Upper lobe of left lung (tissue), 6 donors: ENCODE results near the gene FOXA2. TPM values are rescaled to one million over a fixed set of nuclear protein-coding genes. Genes with fewer than 3 reads are reported as not detected.

Source experiments
- ATAC-seq, 2 donors: fragments of 200-7000 bp; cut with Tn5 transposase; one replicate each; pipeline ENCODE4 v1.9.1; 2022; ENCODE audit warnings: mild to moderate bottlenecking in 2 of 2, moderate library complexity in 2 of 2; ENCODE audit not compliant: low FRiP score in 2 of 2
- DNase-seq, 2 donors: peaks; one replicate each; pipeline ENCODE4 v3.0.0-alpha.2; 2019 to 2020
- H3K27ac ChIP-seq, 4 donors: fragments of 200-600 bp; sonication (generic); one replicate each; pipeline ENCODE4 v1.5.1; 2016 to 2019
- H3K27me3 ChIP-seq, 4 donors: fragments of 200-600 bp; sonication (generic); one replicate each; pipeline ENCODE4 v1.5.1; 2017 to 2019
- H3K36me3 ChIP-seq, 4 donors: fragments of 200-600 bp; sonication (generic); one replicate each; pipeline ENCODE4 v1.5.1; 2016 to 2019
- H3K4me1 ChIP-seq, 4 donors: fragments of 200-600 bp; sonication (generic); one replicate each; pipeline ENCODE4 v1.5.1; 2018 to 2019
- H3K4me3 ChIP-seq, 4 donors: fragments of 200-600 bp; sonication (generic); one replicate each; pipeline ENCODE4 v1.5.1; 2017 to 2019; ENCODE audit warnings: mild to moderate bottlenecking in 2 of 4, moderate library complexity in 1 of 4
- H3K9me3 ChIP-seq, 4 donors: fragments of 200-600 bp; sonication (generic); one replicate each; pipeline ENCODE4 v1.5.1; 2018 to 2019
- EP300 ChIP-seq, 4 donors: sonication (generic); formaldehyde crosslinking; IDR thresholded peaks; one replicate each; pipeline ENCODE4 v1.5.1; 2017; ENCODE audit warnings: antibody characterized with exemption in 4 of 4, control low read depth in 2 of 4
- POLR2A ChIP-seq, 4 donors: fragments of 450-650 bp; IDR thresholded peaks; one replicate each; pipeline ENCODE4 v1.5.1; 2016 to 2017; ENCODE audit warnings: antibody characterized with exemption in 4 of 4, mild to moderate bottlenecking in 2 of 4
- POLR2AphosphoS5 ChIP-seq, 2 donors: sonication (generic); formaldehyde crosslinking; IDR thresholded peaks; one replicate each; pipeline ENCODE4 v1.5.1; 2017; ENCODE audit warnings: antibody characterized with exemption in 2 of 2
- WGBS, 2 donors: methylation state at CpG; one replicate each; pipeline ENCODE4 v1.1.5; 2017 to 2018; 5-methylcytosine and 5-hydroxymethylcytosine counted together
- total RNA-seq, 6 donors: library from RNA; depleted of rRNA in 4 of 6; stranded (reverse); fragments of >200 nt in 4 of 6; gene quantifications; one replicate each; pipeline versions ENCODE4 v1.1.0 to v1.2.1, GENCODE V29; 2016 to 2021
- TF ChIP-seq, protein P1 (sequence below), 6 experiments: fragments of 450-650 bp in 4 of 6; fragments of 200-600 bp in 2 of 6; sonication (generic) in 2 of 6; IDR thresholded peaks; one replicate each; pipeline ENCODE4 v1.5.1; 2016 to 2019; ENCODE audit warnings: antibody characterized with exemption in 6 of 6
- donor health status: DM: no; HTN: no; CAD: no; lungs with moderate emphysema.
- donor health status: DM: no; HTN: yes; CAD: no; lungs with severe emphysema.

FOXA2 gene
- total RNA-seq, 6 donors from 2014 or later: 23.2 to 80.6 (median 44.3) TPM

DNA sequence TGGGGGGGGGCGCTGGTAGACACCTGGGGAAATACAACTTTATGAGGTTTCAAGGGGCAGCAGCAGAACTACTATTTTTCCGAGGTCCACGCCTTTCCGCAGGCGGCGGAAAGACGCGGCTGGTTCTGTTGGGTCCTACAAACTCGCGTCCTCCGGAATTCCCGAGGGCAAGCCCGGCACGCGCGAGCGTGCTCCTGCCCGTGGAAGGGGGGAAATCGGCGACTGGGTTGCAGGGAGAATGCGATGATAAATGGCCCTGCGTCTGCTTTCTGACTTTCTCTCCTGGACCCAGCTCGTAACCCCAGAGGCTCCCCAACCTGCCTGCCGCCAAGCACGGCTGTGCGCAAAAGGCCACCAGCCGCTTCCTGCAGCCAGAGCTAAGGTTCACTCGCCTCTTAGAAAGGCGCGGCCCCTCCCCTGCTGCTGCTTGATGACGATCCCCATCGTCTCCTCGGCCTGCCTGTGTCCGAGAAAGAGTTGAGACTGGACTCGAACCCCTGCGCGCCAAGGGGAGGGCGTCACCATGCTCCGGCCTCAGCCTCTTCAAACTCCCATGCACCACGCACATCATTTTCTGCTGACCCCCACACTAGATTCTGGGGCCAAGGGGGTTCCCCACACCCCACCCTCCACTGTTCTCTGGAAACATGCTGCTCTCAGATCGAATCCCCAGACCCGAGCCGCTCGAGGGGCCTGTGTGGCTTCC is 6.7 kb downstream of the FOXA2 start:
- Histone ChIP-seq H3K4me1 (peaks cover 2 to 31% (median 7%) of the 10 kb centered on the region in 4 donors), H3K27ac (peak overlapping the region; percentile 85 to 89 (median 86)), H3K9me3 (no peaks in the 10 kb centered on the region), H3K4me3 (peak overlapping the region in 3 of 4 donors; percentile 29 to 46 (median 42)), H3K36me3 (no peaks in the 10 kb centered on the region), H3K27me3 (peaks cover 0 to 33% (median 11%) of the 10 kb centered on the region in 4 donors)
- ATAC-seq (peak; percentile 48 to 75), DNase-seq (peak; percentile 81 to 87)
- TF ChIP-seq POLR2A (IDR thresholded peaks at IDR 0.05): peak in 1 of 4 donors; percentile 69
- peak in 1 of 2 donors; percentile 83 for TF ChIP-seq POLR2AphosphoS5 (IDR thresholded peaks at IDR 0.05)
- TF ChIP-seq, protein P1, sequence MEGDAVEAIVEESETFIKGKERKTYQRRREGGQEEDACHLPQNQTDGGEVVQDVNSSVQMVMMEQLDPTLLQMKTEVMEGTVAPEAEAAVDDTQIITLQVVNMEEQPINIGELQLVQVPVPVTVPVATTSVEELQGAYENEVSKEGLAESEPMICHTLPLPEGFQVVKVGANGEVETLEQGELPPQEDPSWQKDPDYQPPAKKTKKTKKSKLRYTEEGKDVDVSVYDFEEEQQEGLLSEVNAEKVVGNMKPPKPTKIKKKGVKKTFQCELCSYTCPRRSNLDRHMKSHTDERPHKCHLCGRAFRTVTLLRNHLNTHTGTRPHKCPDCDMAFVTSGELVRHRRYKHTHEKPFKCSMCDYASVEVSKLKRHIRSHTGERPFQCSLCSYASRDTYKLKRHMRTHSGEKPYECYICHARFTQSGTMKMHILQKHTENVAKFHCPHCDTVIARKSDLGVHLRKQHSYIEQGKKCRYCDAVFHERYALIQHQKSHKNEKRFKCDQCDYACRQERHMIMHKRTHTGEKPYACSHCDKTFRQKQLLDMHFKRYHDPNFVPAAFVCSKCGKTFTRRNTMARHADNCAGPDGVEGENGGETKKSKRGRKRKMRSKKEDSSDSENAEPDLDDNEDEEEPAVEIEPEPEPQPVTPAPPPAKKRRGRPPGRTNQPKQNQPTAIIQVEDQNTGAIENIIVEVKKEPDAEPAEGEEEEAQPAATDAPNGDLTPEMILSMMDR (IDR thresholded peaks at IDR 0.05): no peak
- WGBS, 2 donors: 1 to 9% methylated on average over 25 to 41 of the region's 44 CpGs

DNA sequence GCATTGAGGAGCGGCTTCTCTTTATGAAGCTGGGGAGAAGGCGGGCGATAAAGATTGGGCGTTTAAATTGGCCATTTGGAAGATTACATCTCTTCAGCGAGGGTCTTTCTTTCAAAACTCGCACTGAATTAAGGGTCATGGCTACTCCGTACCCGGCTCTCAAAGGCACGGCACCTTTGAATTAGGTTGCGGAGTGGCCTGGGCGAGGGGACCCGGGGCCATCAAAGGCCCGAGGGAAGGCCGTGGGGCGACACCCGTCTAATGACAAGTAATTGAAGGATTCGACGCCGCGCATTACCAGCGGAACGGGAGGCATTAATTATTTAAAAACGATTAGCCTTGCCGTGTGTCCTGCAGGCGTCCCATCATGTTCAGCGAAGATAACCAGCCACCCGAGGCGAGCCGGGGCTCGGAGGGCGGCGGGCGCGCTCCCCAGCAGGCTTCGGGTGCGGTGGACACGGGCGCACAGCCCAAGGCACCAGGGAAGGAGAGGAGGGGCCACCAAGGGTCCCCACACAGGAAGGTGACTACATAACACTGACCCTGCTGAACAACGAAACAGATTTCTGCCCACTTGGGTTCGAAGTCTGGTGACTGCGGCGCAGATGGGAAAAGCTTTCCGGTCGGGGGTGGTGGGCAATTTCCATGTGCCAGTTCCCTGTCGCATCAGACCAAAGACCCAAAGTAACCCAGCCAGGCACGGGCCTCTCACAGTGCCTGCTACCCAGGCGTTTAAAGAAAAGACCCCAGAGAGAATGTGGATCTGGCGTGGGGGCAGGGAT is 7.4 kb downstream of the FOXA2 start:
- no peak for TF ChIP-seq POLR2AphosphoS5 (IDR thresholded peaks at IDR 0.05)
- TF ChIP-seq POLR2A (IDR thresholded peaks at IDR 0.05): no peak
- TF ChIP-seq EP300 (IDR thresholded peaks at IDR 0.05): no peak
- TF ChIP-seq, protein P1 (IDR thresholded peaks at IDR 0.05): no peak
- Histone ChIP-seq H3K27me3 (peaks cover 0 to 26% (median 6%) of the 10 kb centered on the region in 4 donors), H3K4me3 (peak overlapping the region in 3 of 4 donors; percentile 29 to 46 (median 42)), H3K9me3 (no peaks in the 10 kb centered on the region), H3K4me1 (peaks cover 2 to 28% (median 9%) of the 10 kb centered on the region in 4 donors), H3K36me3 (no peaks in the 10 kb centered on the region), H3K27ac (peak overlapping the region; percentile 85 to 89 (median 86))
- no peak for ATAC-seq
- peak in 1 of 2 donors; percentile 72 for DNase-seq
- 3 to 7% methylated on average over 28 to 41 of the region's 48 CpGs for WGBS, 2 donors

GRCh38 chr20:22576273-22576672 is 8.1 kb downstream of the FOXA2 start:
- H3K27me3 ChIP-seq: peaks cover 0 to 21% (median 4%) of the 10 kb centered on the region in 4 donors
- peaks cover 2 to 28% (median 9%) of the 10 kb centered on the region in 4 donors for H3K4me1 ChIP-seq
- peak overlapping the region; percentile 85 to 89 (median 86) for H3K27ac ChIP-seq
- peak overlapping the region in 2 of 4 donors; percentile 42 to 46 for H3K4me3 ChIP-seq
- H3K9me3 ChIP-seq: no peaks in the 10 kb centered on the region
- 14 to 18% methylated on average over 11 to 12 of the region's 12 CpGs for WGBS, 2 donors
- no peak for ATAC-seq
- no peaks in the 10 kb centered on the region for H3K36me3 ChIP-seq
- no peak for DNase-seq
- TF ChIP-seq POLR2AphosphoS5 (IDR thresholded peaks at IDR 0.05) (no peak), POLR2A (IDR thresholded peaks at IDR 0.05) (no peak), EP300 (IDR thresholded peaks at IDR 0.05) (no peak)
- TF ChIP-seq, protein P1 (IDR thresholded peaks at IDR 0.05): no peak

DNA sequence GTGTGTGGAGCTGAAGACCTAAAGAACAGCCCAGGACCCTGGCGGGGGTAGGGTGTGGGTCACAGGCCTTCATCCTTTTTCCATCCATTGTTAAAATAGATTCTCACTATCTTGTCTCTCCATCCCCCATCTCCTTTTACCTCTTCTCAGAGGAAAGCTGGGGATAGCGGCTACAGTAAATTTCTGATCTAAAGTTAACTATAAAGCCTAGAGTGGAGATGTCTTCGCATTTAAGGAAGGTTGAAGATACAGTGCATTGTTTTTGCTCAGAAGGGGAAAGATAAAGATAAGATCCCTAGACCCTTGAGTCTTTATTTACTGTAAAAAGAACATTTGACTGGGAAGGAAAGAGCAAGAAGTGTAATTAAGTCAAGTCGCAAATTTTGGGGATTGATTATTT is 8.6 kb downstream of the FOXA2 start:
- no peak for TF ChIP-seq POLR2A (IDR thresholded peaks at IDR 0.05)
- no peak for TF ChIP-seq POLR2AphosphoS5 (IDR thresholded peaks at IDR 0.05)
- TF ChIP-seq, protein P1 (IDR thresholded peaks at IDR 0.05): no peak
- TF ChIP-seq EP300 (IDR thresholded peaks at IDR 0.05): no peak
- 43 to 48% methylated on average over 4 of the region's 4 CpGs for WGBS, 2 donors
- ATAC-seq: no peak
- H3K9me3 ChIP-seq: no peaks in the 10 kb centered on the region
- peak overlapping the region in 3 of 4 donors; percentile 85 to 87 (median 86) for H3K27ac ChIP-seq
- H3K27me3 ChIP-seq: peaks cover 0 to 21% (median 4%) of the 10 kb centered on the region in 4 donors
- peaks cover 2 to 28% (median 9%) of the 10 kb centered on the region in 4 donors for H3K4me1 ChIP-seq
- H3K36me3 ChIP-seq: no peaks in the 10 kb centered on the region
- no peak for DNase-seq
- no peak overlapping the region for H3K4me3 ChIP-seq
